GM06990 (cell line): Measurements from ENCODE around the gene AUTS2.

Experiments
- DNase-seq: peaks from one replicate; pipeline ENCODE4 v3.0.0-alpha.2; 2011; ENCODE audit not compliant: insufficient read length; ENCODE audit errors: extremely low read depth
- H3K27me3 ChIP-seq: replicated peaks from 2 replicates; pipeline ENCODE4 v1.6.0; 2011; ENCODE audit warnings: low read length; ENCODE audit not compliant: control insufficient read depth, insufficient read depth
- H3K36me3 ChIP-seq: 2 replicates; pipeline ENCODE4 v1.5.1; 2011; ENCODE audit warnings: low read length; ENCODE audit not compliant: control insufficient read depth, insufficient read depth
- H3K4me3 ChIP-seq: replicated peaks from 2 replicates; pipeline ENCODE4 v1.5.1; 2011; ENCODE audit warnings: low read depth, mild to moderate bottlenecking, control low read depth, low read length
- TF ChIP-seq, protein P1 (sequence below): IDR thresholded peaks from 2 replicates; pipeline ENCODE4 v1.5.1; 2011; ENCODE audit warnings: low read length, control low read depth, mild to moderate bottlenecking, inconsistent platforms; ENCODE audit not compliant: insufficient read depth, poor library complexity, severe bottlenecking

Gene AUTS2

DNA sequence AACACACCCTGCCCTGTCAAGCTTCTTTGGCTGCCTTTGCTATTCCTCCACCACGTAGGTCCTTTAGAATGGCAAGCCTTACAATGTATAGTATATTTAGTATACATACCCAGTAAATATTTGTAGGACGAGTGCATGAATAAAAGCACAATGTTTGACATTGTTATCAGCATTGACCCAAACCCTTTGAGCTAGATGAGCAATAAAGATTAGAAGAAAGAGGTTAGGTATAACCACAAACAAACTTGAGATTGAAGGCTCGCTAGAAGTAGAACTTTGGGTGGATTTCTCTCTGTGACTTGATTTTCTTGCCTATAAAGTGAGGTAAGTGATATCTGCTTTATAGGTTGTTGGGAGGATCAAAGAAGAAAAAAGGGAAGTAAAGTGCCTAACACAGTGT lies 972.7 kb downstream of the AUTS2 start:
- Histone ChIP-seq H3K36me3 (no peaks in the 10 kb centered on the region), H3K4me3 (no peak overlapping the region), H3K27me3 (no peaks in the 10 kb centered on the region)
- DNase-seq, result no peak
- TF ChIP-seq, protein P1, sequence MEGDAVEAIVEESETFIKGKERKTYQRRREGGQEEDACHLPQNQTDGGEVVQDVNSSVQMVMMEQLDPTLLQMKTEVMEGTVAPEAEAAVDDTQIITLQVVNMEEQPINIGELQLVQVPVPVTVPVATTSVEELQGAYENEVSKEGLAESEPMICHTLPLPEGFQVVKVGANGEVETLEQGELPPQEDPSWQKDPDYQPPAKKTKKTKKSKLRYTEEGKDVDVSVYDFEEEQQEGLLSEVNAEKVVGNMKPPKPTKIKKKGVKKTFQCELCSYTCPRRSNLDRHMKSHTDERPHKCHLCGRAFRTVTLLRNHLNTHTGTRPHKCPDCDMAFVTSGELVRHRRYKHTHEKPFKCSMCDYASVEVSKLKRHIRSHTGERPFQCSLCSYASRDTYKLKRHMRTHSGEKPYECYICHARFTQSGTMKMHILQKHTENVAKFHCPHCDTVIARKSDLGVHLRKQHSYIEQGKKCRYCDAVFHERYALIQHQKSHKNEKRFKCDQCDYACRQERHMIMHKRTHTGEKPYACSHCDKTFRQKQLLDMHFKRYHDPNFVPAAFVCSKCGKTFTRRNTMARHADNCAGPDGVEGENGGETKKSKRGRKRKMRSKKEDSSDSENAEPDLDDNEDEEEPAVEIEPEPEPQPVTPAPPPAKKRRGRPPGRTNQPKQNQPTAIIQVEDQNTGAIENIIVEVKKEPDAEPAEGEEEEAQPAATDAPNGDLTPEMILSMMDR, result no peak

DNA sequence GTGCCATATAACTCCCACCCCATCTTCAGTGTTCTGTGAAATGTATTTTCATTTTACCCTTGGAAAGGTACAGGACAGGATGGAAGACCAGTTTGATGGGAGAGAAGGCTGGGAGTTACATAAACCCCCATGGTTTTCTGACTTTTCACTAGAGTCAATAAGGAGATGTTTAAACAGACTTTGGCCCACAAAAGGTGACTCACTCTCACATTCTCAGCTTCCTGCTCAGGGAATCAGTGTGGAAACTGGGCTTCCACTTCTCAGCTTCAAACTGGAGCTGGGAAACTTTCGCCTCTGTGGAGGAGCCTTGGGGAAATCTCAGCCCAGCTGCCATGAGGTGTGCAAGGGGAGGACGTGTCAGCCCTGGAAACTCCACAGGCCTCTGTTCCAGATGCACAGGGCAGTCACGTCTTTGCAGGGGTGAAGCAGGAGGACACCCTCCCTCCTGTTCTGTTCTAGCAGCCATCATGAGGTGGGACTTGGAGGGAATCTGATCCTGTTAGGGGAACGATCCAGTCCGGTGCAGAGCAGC lies 973.2 kb downstream of the AUTS2 start:
- Histone ChIP-seq H3K36me3 (no peaks in the 10 kb centered on the region), H3K27me3 (no peaks in the 10 kb centered on the region), H3K4me3 (no peak overlapping the region)
- DNase-seq, result no peak
- TF ChIP-seq, protein P1, result no peak

DNA sequence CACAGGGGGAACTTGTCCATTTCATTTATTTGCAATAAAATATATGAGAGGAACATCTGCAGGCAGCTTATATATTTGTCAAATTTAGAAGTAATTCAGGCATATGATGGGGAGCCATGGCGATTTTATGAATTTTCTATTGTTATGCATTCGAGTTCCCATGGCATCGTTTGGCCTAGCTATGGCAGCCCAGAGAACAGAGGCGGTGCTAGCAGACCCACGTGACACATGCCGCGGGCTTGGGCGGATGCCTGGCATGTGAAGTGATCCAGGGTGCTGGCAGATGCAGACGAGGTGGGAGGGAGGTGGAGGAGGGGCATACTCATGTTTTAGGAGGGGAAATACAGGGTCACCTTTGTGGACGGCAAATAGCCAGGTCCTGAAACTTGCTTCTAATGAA lies 973.7 kb downstream of the AUTS2 start:
- DNase-seq, result no peak
- Histone ChIP-seq H3K36me3 (no peaks in the 10 kb centered on the region), H3K27me3 (no peaks in the 10 kb centered on the region), H3K4me3 (no peak overlapping the region)
- TF ChIP-seq, protein P1, result no peak

DNA sequence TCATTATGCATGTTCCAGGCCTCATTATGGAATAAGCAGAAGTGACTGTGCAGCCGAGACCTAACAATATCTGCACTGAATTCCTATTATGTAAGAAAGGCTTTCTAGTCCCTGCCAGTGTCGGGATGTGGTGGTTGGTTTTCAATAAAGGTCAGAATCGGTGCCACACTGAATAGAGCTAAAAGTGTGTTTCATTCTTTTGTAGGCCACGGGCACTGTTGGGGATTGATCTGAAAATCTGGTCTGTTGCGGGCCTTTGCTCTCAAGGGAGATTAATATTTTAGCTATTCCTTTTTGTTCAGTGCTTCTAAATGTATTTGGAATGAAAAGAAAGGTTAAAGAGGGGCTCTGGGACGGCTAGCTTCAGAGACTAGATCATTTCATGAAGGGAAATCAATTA lies 974.3 kb downstream of the AUTS2 start:
- H3K4me3 ChIP-seq, result no peak overlapping the region
- TF ChIP-seq, protein P1, result no peak
- H3K27me3 ChIP-seq, result no peaks in the 10 kb centered on the region
- no peak for DNase-seq
- no peaks in the 10 kb centered on the region for H3K36me3 ChIP-seq

DNA sequence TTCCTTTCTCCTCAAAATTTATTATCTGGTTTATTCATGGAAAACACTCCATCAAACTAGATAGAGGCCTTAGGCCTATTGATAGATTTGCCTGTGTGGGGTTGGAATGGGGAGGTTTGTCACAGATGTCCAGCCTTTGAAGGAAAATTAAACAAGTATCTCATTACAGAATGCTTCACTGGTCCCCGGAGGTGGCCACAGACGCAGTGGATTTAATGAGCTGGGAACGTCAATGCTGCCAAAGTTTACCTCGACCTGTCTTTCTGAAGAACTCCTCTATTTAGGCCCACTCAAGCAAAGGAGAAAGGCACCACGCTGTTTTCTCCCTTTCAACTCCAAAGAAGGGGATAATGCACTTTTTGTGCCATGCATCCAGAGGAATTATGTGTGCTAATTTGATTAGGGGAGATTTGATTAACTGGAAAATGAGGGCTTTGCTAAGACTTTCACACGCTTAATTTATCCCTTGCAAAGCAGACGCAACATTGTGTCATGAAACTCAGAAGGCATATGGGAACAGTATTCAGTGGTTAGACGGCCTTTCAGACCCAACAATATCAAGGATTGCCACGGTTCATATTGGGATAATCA lies 974.9 kb downstream of the AUTS2 start:
- TF ChIP-seq, protein P1, result no peak
- H3K27me3 ChIP-seq, result no peaks in the 10 kb centered on the region
- H3K36me3 ChIP-seq, result no peaks in the 10 kb centered on the region
- DNase-seq, result no peak
- H3K4me3 ChIP-seq, result no peak overlapping the region

DNA sequence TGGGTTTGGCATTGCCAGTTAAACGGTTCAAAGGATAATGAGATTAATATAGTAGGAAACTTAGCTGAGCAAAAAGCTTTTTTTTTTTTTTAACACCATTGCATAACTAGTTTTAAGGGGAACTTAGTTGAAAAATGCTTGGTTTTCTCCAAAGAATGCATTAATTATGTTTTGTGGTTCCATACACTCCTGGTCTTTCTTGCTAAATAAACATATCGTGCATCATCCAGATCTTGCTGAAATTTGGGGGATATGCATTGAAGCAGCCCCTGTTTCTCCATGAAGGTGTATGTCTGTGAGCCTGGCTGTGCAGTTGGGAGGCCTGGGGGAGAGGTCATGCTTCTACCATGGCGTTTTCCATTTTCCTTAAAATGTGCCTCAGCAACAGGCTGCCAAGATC lies 975.4 kb downstream of the AUTS2 start:
- Histone ChIP-seq H3K4me3 (no peak overlapping the region), H3K27me3 (no peaks in the 10 kb centered on the region), H3K36me3 (no peaks in the 10 kb centered on the region)
- DNase-seq, result no peak
- TF ChIP-seq, protein P1, result no peak
